Vagina (tissue), 2 donors: Measurements from ENCODE around the gene DNAJC2.
"Not testable (repeated sequence)": the region's sequence is repeated elsewhere in the genome, so short reads cannot be mapped to it uniquely, and the experiment has no call there.

ENCODE experiments used
- POLR2A ChIP-seq, 2 donors: fragments of 450-650 bp; IDR thresholded peaks; one replicate each; pipeline ENCODE4 v1.6.1; 2017; ENCODE audit warnings: antibody characterized with exemption in 2 of 2, mild to moderate bottlenecking in 2 of 2, moderate library complexity in 2 of 2
- TF ChIP-seq, protein P1 (sequence below), 3 experiments: fragments of 450-650 bp in 2 of 3; fragments of 200-600 bp in 1 of 3; sonication (generic) in 1 of 3; IDR thresholded peaks; one replicate each; pipeline ENCODE4 v1.5.1; 2017 to 2019; ENCODE audit warnings: antibody characterized with exemption in 3 of 3, mild to moderate bottlenecking in 2 of 3, moderate library complexity in 2 of 3

- not testable (repeated sequence) for TF ChIP-seq POLR2A (IDR thresholded peaks at IDR 0.05)
- TF ChIP-seq, protein P1, sequence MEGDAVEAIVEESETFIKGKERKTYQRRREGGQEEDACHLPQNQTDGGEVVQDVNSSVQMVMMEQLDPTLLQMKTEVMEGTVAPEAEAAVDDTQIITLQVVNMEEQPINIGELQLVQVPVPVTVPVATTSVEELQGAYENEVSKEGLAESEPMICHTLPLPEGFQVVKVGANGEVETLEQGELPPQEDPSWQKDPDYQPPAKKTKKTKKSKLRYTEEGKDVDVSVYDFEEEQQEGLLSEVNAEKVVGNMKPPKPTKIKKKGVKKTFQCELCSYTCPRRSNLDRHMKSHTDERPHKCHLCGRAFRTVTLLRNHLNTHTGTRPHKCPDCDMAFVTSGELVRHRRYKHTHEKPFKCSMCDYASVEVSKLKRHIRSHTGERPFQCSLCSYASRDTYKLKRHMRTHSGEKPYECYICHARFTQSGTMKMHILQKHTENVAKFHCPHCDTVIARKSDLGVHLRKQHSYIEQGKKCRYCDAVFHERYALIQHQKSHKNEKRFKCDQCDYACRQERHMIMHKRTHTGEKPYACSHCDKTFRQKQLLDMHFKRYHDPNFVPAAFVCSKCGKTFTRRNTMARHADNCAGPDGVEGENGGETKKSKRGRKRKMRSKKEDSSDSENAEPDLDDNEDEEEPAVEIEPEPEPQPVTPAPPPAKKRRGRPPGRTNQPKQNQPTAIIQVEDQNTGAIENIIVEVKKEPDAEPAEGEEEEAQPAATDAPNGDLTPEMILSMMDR (IDR thresholded peaks at IDR 0.05), result not testable (repeated sequence)
Observed at GRCh38 chr7:103282802-103283427, 61.7 kb downstream of the DNAJC2 start.
